ENCODE results near the gene NR1D1.
"Not testable (repeated sequence)": the region's sequence is repeated elsewhere in the genome, so short reads cannot be mapped to it uniquely, and the experiment has no call there.

NR1D1 gene

DNA sequence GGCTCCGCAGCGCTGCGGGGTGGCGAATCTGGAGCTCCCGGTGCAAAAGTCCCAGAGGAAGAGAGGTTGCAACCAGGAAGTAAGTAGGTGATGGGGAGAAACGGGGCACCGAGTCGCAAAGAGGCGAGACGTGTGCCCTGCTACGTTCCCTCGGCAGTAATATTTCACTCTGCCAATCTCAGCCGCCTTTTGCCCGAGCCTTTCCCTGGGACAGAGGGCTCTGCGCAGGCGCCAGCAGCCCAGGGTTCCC lies at the start of gene NR1D1:
TSS of gene NR1D1 (minus strand) at position 171 of the 250 bp plus-strand sequence. CDS start 495 bp downstream, outside the sequence.
- no peak for DNase-seq

DNA sequence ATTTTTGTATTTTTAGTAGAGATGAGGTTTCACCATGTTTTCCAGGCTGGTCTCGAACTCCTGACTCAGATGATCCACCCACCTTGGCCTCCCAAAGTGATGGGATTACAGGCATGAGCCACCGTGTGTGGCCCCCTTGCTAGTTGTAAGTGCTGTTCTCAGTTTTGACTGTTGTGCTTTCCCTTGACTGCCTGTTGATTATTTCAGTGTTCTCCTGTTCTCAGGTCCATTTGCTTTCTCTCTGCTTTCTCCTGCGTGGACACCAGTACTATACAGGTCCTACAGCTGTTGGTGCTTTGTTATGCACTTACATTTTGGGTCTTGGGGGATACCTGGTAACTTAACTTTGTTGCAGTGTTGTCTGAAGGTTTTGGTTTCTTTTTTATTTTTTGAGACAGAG lies 48.1 kb upstream of the NR1D1 start:
- no peak for DNase-seq

DNA sequence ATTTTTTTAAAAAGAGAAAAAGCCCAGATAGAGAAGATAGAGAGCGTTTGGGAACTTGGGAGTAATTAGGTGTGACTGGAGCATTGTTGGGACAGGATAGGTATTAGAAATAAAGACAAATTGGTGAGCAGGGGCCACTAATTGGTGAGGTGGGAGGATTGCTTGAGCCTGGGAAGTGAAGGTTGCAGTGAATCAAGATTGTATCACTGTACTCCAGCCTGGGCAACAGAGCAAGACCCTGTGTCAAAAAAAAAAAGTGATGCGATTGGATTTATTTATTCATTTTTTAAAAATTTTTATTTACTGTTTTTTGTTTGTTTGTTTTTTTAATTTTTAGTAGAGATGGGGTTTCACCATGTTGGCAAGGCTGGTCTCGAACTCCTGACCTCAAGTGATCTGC lies 45.1 kb upstream of the NR1D1 start:
- no peak for DNase-seq

DNA sequence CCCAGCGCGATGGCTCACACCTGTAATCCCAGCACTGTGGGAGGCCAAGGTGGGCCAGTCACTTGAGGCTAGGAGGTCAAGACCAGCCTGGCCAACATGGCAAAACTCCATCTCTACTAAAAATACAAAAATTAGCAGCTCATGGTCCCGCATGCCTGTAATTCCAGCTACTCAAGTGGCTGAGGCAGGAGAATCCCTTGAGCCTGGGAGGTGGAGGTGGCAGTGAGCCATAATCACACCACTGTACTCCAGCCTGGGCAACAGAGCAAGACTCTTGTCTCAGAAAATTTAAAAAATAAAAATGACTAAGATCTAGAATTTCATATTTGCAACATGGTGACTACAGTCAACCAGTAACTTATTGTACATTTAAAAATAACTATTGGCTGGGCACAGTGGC lies 42.8 kb upstream of the NR1D1 start:
- DNase-seq = not testable (repeated sequence)

DNA sequence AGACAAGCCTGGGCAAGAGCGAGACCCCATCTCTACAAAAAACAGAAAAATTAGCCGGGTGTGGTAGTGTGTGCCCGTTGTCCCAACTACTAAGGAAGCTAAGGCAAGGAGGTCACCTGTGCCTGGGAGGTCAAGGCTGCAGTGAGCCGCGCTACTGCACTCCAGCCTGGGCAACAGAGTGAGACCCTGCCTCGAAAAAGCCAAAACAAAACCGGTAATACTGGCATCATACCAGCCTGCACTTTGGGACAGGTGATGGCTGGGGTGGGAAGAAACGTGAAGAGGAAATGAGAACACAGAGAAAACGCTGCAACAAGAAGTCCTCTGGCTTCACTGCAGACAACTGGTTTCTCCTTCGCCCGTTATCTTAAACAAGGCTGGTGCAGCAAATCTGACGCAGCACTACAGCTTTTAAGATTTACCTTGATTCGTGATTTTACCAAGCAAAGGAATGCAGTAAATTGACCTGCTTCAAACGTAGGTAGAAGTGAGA lies 39.2 kb upstream of the NR1D1 start:
- DNase-seq = no peak

DNA sequence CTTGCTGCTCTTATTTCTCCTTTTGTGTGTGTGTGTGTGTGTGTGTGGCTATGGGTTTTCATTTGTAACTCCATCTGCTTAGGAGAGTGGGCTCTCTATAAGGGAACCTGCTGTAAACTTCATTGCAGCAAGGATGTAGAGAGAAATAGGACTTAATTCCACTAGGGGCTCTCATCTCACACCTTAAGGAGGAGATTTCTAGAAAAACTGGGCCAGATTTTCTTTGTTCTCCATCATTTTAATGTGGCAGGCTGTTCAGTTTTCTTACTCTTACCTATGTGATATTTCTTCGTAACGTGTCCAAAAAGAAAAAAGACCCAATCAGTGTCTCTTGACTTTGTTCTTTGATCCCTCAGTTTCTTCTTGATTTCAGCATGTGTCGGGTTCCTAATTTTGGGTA lies 35.4 kb upstream of the NR1D1 start:
- DNase-seq = no peak

DNA sequence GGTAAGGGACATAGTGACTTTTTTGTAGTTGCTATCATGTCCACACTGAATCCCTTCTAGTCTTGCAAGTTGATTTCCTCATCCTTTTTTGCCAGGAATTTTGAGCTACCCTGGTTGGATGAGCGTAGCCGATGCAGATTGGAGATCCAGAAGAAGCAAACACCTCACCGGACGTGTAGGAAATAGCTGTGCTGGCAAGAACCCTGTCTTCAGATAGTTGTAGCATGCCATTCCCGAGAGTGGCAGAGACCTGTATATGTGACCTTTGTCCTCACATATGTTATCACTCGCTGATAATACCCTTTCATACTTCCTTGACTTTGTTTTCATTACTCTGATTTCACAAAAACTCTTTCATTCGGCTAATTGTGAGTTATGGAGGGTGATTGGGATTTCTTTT lies 33.8 kb upstream of the NR1D1 start:
- DNase-seq = no peak

DNA sequence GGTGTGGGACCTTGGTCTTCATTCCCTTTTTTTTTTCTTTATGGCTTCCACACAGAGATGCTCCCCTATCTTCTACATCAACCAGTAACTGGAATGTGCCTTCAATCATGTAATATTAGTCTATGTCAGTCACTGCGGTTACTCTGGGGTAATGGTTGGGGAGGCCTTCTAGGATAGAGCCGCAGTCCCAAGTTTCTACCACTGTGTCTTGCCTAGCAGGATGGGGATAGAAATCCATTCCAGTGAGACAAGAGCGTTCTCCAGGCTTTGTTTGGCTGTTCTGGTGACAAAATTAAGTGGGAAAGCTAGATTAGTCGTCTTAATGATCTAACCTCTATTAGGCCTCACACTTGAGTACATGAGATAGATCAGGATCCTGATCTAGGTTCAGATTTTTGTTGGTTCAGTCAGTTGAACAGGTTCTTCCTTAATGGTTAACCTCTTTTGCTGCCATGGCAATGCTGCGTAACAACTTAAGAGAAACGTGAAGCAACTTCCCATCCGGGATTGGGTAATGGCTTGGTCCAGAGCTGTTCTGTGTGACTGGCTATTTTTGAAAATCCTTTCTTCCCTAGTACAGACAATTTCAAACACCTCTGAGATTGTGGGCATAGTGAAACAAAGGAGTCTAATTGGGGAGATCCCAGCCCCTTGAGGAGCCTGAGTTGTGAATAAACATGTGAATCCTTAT lies 30.1 kb upstream of the NR1D1 start:
- DNase-seq = no peak

DNA sequence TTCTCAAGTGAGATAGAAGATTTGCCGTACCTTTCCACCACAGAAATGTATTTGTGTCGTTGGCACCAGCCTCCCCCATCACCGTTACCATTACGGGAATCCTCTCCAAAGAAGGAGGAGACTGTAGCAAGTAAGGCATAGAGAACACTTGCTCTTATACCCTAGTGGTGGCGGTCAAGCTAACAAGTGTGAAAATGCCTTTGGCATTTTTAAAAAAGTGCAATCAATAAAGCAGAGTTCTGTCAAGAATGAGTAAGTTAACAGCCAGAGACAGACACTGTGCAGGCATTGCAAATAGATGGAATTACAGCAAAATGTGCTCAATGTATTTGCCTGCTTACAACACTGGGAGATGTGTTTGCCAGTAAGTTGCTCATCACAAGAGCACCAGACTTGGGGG lies 29.1 kb upstream of the NR1D1 start:
- no peak for DNase-seq

DNA sequence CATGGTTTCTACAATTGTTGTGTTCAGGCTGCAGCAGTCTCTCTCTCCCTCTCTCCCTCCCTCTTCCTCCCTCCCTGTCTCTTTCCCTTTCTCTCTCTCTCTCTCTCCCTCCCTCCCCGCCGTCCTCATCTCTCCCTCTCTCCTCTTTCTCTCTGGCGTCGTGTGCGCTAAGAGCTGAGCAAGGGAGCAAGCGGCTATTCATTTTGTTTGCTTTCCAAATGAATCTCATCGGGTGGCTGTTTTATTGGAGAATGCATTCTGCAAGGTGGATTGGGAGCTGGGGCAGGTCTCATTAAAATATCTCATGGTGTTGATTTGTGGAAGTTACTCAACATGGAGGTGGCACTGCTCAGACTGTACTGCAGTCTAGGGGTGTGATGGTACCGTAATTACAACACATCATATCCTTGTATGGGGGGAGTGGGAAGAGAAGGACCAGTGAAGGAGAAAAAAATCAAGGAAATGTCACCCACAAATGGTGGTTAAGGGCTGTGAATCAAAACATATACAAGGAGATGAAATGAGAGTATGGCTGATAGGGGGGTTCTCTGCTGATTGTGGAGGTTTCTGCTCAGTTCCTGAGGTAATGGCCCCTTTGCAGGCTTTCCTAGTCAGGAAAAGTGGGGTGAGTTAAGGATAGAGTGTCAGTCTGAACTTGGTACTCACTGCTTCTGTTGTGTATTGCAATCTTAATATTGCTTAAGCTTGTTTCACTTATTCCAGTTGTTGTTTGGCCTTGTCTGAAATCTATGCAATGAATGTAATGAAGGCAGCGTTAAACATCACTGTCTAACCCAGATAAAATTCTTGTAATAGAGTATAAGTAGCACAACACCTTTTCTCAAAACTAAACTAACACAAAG lies 24.1 kb upstream of the NR1D1 start:
- DNase-seq = no peak

DNA sequence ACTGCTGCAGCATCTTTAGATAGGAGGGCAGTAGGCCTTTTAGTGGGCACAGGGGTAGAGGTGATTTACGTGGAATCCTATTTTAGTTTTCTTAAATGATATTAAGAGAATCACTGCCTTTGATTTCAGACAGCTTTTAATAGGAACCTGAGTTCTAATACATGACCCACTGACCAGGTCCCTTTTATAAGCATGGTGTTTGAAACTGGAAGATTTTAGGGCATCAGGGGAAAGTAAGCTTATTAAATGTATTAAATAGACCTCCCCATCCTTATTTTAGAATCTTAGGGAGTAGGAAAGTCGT lies 23.4 kb upstream of the NR1D1 start:
- DNase-seq = no peak

DNA sequence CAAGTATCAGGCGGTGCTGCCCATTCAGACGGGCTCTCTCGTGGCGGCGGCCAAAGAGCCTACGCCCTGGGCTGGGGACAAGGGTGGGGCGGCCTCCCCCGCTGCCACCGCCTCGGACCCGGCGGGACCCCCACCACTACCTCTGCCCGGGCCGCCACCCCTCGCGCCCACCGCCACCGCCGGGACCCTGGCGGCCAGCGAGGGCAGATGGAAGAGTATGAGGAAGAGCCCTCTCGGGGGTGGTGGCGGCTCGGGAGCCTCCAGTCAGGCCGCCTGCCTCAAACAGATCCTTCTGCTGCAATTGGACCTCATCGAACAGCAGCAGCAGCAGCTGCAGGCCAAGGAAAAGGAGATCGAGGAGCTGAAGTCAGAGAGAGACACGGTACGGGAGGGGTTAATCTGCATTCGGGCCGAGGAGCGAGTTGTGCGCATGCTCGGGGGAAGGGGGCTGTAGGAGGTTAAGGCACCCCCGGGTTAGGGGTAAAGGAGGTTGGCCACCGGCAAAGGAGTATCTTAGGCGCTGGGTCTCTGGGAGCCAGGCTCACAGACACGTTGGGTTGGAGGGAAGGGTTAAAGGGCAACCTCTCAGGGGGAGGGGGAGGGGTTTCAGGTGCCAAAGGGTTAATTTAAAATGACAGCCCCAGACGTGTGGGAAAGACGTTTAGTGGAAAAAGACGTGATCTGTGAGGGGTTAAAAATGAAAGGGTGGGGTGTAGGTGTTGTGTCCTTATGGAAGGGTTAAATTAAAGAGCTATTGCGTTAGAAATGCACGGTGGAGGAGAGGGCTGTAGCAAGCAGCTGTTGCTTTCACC lies 22.8 kb upstream of the NR1D1 start:
- peak; percentile 66 to 73 for DNase-seq

DNA sequence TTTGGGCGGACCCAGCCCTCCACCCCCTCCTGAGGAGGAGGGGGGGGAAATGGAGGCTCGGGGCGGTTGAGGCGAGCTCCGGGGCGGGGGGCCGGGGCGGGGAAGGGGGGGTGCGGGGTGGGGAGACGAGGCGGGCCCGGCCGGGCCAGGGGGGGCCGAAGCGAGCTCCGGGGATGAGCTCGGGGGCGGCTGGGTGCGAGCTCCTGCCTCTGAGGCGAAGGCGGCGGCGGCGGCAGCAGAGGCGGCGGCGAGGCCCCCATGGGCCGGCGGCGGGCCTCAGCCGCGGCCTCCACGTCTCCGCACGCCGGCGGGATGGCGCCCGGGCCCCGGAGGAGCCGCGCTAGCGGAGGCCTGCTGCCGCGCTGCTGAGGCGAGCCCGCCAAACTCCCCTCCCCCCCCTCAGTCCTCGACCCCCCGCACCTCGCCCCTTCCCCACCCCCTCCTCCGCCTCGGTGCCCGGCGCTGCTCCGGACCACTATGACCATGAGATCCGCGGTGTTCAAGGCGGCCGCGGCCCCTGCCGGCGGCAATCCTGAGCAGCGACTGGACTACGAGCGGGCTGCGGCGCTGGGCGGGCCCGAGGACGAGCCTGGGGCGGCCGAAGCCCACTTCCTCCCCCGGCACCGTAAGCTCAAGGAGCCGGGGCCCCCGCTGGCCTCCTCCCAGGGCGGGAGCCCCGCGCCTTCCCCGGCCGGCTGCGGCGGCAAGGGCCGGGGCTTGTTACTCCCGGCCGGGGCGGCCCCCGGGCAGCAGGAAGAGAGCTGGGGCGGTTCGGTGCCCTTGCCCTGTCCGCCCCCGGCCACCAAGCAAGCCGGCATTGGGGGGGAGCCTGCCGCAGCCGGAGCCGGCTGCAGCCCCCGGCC lies 22.0 kb upstream of the NR1D1 start:
- DNase-seq = peak in 1 of 2 donors; percentile 47

DNA sequence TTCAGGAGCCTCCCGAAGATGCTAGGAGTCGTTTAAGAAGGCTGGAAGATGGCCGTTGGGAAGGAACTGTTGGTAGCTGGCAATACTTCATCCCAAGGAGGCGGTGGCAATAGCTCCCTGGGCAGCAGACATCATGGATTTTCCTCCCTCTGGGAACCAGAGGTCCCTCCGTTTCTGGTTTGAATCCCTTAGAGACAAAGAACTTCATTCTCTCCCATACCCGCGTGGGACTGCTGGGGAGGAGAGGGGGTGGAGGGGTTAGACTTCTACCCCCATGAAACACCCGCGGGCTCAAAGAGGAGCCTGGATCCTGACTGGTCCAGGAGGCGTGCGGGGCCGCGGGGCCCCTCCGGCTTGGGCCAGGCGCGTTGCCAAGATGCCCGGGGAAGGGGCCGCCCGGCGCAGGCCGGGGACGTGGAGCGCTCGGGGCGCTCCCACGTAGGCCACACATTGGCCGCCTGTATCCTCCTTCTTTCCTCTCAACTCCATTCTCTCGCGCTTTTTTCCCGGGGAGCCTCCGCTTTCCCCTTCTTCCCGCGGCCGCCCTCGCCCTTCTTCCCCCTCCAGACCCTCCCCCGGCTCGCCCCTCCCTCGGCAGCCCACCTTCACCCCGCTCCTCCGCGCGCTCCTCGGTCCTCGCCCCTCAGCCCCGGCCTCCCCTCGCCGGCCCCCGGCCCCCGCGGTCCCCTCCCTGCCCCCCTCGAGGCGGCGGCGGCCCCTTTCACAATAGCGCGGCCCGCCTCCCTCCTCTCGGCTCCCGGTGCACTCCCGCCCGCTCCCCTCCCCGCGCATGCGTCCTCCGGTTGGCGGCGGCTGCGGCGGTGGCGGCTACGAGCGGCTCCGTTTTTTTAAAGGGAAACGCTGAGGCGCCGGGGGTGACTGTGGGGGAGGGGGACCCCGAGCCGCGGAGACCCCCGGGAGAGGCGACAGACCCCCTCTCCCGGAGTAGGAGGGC lies 21.1 kb upstream of the NR1D1 start, which contains the start of gene MSL1:
TSS of gene MSL1 (plus strand) at position 791 of the 955 bp plus-strand sequence. CDS start 642 bp downstream, outside the sequence.
- peak; percentile 86 to 89 for DNase-seq

DNA sequence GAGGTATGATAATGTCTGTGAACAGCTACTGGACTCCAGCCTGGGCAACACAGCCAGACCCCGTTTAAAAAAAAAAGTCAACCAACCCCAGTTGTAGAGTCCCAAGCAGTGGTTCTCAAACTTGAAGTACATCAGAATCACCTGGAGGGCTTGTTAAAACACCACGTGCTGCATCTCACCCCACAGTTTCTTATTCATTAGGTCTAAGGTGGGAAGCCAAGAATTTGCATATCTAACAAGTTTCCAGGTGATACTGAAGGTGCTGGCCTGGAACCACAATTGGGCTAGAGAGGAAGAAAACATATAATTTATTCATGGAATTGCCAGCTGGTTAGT lies 14.7 kb upstream of the NR1D1 start:
- DNase-seq = no peak

DNA sequence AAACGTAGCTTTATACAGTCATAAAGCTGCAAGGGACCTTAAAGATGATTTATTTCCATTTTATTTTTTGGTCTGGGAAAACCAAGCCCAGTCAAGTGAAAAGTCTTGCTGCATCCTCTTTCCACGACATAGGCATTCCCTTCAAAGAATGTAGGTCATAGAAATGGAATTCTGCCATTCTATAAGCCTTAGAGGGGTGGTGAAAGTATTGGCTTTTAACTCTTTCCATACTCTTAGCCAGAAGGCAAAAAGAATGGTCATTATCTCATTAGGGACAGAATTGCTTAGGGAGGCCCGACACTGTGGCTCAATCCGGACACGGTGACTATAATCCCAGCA lies 13.5 kb upstream of the NR1D1 start:
- DNase-seq = no peak

DNA sequence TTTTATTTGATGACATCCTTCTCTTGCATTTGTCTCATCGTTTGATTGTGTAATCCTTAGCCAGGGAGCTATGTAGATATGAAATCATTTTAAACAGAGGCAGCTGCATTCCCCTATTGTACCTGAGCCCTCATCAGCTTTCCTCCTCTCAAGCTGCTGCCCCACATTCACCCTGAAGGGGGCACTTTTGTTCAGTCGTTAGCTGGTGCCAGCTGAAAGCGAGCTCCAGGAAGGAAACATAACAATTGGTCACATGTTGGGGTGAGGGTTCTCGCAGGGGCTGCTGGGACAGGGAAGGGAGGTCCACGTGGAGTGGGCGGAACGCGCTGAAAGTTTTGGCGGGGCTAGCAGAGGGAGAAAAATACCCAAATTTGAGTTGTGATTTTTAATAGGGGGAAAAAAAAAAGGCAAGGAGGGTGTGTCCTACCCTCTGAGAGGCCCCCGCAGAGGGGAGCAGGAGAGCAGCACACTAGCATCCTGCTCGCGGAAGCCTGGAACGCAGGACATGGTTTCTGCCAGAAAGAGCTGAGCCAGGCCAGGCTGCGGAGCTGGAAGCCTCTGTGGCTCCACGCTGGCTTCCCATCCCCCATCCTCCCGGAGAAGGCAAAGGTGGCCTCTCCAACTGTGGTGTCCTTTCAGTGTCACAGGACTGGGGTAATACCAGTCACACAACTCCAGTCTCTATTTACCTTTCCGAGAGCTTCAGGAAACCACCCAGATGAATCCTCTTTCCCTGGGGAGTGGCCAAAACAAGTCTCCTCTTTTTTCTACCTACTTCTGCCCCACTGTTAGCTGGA lies 12.9 kb upstream of the NR1D1 start:
- peak; percentile 94 for DNase-seq

DNA sequence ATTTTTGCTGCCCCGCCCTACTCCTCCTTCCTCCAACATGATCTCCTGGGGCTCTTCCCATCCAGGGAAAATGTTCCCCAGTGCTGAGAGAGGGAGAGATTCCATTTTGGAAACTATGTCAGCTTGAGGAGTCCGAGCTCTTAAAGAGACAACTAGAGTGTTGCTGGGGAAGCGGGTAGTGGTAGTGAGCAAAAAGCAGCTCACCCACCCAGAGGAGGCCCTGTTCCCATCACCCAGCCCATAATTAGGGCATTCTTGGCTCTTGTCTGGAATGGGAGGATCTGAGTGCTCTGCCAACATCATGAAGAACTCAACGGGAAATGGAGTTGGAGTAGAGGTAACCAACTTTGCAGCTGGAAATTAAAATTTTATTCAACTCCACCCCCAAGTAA lies 12.3 kb upstream of the NR1D1 start:
- DNase-seq = no peak

DNA sequence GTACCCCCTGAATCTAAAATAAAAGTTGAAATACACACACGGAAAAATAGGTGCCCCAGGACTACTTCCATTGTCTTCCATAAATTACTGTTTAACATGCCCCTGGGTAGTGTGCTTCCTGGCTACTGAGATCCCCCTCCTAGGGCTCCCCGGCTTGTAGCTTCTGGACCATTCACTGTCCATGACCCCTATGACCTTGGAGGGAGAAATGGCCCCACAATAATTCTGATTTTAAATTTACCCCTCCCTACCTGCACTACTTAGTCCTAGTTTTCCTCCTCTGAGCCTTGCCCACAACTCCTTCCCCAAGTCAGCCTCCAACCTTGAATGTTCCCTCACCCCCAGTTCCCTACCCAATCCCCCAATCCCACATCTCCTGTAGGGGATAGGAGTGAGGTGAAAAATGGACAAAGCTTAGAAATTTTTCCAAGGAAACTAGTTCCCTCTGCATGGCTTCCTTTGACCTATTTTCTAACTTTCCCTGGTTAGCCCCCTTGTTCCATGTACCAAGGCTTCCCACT lies 11.9 kb upstream of the NR1D1 start:
- no peak for DNase-seq

Data from stimulated activated CD4-positive, alpha-beta T cell treated with anti-CD3 and anti-CD28 coated beads, Interleukin-2, amount 100 ng/mL, for 24 hours (primary cell).